ENCODE measurements around the gene DPY19L1. TPM values are rescaled to one million over a fixed set of nuclear protein-coding genes. Genes with fewer than 3 reads are reported as not detected.

Gene DPY19L1
- polyA plus RNA-seq, 1 donor from 2014 or later = 6.3 TPM

GRCh38 chr7:35021445-35021844 is 15.8 kb downstream of the DPY19L1 start:
- no peaks in the 10 kb centered on the region for H3K9me3 ChIP-seq (ENCODE audit: low read length)
- H3K27me3 ChIP-seq (ENCODE audit: insufficient read depth, low read depth, low read length) = no peaks in the 10 kb centered on the region
- peaks cover 4% of the 10 kb centered on the region for H3K79me2 ChIP-seq (replicated peaks; ENCODE audit: insufficient read depth, low read length)
- no peak overlapping the region for H3K4me2 ChIP-seq (ENCODE audit: low read length)
- no peak overlapping the region for H2AFZ ChIP-seq (ENCODE audit: low read depth, low read length)
- TF ChIP-seq RAD21 (conservative IDR thresholded peaks at IDR 0.05) (no peak), TAF1 (IDR thresholded peaks at IDR 0.05; ENCODE audit: low read depth) (no peak), SMC3 (conservative IDR thresholded peaks at IDR 0.05; ENCODE audit: poor library complexity) (no peak), CTCF (IDR thresholded peaks at IDR 0.05; ENCODE audit: poor library complexity, severe bottlenecking) (no peak), POLR2AphosphoS5 (IDR thresholded peaks at IDR 0.05) (no peak), REST (IDR thresholded peaks at IDR 0.05; ENCODE audit: borderline replicate concordance) (no peak), EP300 (conservative IDR thresholded peaks at IDR 0.05; ENCODE audit: poor library complexity, severe bottlenecking) (no peak), MXI1 (conservative IDR thresholded peaks at IDR 0.05; ENCODE audit: poor library complexity, severe bottlenecking) (no peak), EZH2 (IDR thresholded peaks at IDR 0.05; ENCODE audit: borderline replicate concordance, insufficient read depth, low read length, poor library complexity, severe bottlenecking) (no peak)
- no peaks in the 10 kb centered on the region for H3K9me2 ChIP-seq (ENCODE audit: insufficient read depth, low read length)
- no peaks in the 10 kb centered on the region for H3F3A ChIP-seq (ENCODE audit: insufficient read depth, low read length, poor library complexity, severe bottlenecking)
- H3K9ac ChIP-seq (ENCODE audit: low read length) = no peak overlapping the region
- no peak overlapping the region for H3K4me3 ChIP-seq (ENCODE audit: low read length)
- H3K27ac ChIP-seq (ENCODE audit: low read length) = no peak overlapping the region
- no peaks in the 10 kb centered on the region for H3K36me3 ChIP-seq (ENCODE audit: insufficient read depth, low read length)
- H4K20me1 ChIP-seq (ENCODE audit: insufficient read depth) = no peaks in the 10 kb centered on the region

- no peaks in the 10 kb centered on the region for H3K9me2 ChIP-seq (ENCODE audit: insufficient read depth, low read length)
- H3K27ac ChIP-seq (ENCODE audit: low read length) = no peak overlapping the region
- no peak overlapping the region for H2AFZ ChIP-seq (ENCODE audit: low read depth, low read length)
- no peak overlapping the region for H3K4me3 ChIP-seq (ENCODE audit: low read length)
- no peaks in the 10 kb centered on the region for H3F3A ChIP-seq (ENCODE audit: insufficient read depth, low read length, poor library complexity, severe bottlenecking)
- no peak for TF ChIP-seq REST (IDR thresholded peaks at IDR 0.05; ENCODE audit: borderline replicate concordance)
- no peak for TF ChIP-seq EP300 (conservative IDR thresholded peaks at IDR 0.05; ENCODE audit: poor library complexity, severe bottlenecking)
- no peak for TF ChIP-seq TAF1 (IDR thresholded peaks at IDR 0.05; ENCODE audit: low read depth)
- no peak for TF ChIP-seq CTCF (IDR thresholded peaks at IDR 0.05; ENCODE audit: poor library complexity, severe bottlenecking)
- no peak for TF ChIP-seq RAD21 (conservative IDR thresholded peaks at IDR 0.05)
- no peak for TF ChIP-seq EZH2 (IDR thresholded peaks at IDR 0.05; ENCODE audit: borderline replicate concordance, insufficient read depth, low read length, poor library complexity, severe bottlenecking)
- TF ChIP-seq MXI1 (conservative IDR thresholded peaks at IDR 0.05; ENCODE audit: poor library complexity, severe bottlenecking) = no peak
- no peak for TF ChIP-seq POLR2AphosphoS5 (IDR thresholded peaks at IDR 0.05)
- TF ChIP-seq SMC3 (conservative IDR thresholded peaks at IDR 0.05; ENCODE audit: poor library complexity) = no peak
- no peaks in the 10 kb centered on the region for H3K79me2 ChIP-seq (replicated peaks; ENCODE audit: insufficient read depth, low read length)
- no peak overlapping the region for H3K4me2 ChIP-seq (ENCODE audit: low read length)
- no peaks in the 10 kb centered on the region for H3K36me3 ChIP-seq (ENCODE audit: insufficient read depth, low read length)
- H3K9ac ChIP-seq (ENCODE audit: low read length) = no peak overlapping the region
- H4K20me1 ChIP-seq (ENCODE audit: insufficient read depth) = no peaks in the 10 kb centered on the region
- no peaks in the 10 kb centered on the region for H3K27me3 ChIP-seq (ENCODE audit: insufficient read depth, low read depth, low read length)
- H3K9me3 ChIP-seq (ENCODE audit: low read length) = no peaks in the 10 kb centered on the region
Measured at GRCh38 chr7:35019801-35020200, 17.5 kb downstream of the DPY19L1 start.

Measured in neural cell (in vitro differentiated cells).